IPS-18c (cell line): ENCODE measurements around the gene MUC4.
"Not testable (repeated sequence)": the region's sequence is repeated elsewhere in the genome, so short reads cannot be mapped to it uniquely, and the experiment has no call there.

Experiments
- H3K4me3 ChIP-seq: 2 replicates; pipeline ENCODE4 v1.7.0; 2013; ENCODE audit warnings: low read depth, mild to moderate bottlenecking, low read length, moderate library complexity; ENCODE audit not compliant: insufficient read depth
- H3K9me3 ChIP-seq: one replicate; pipeline ENCODE4 v1.6.1; 2013; ENCODE audit warnings: mild to moderate bottlenecking, low read length, moderate library complexity; ENCODE audit not compliant: control insufficient read depth, insufficient read depth

The MUC4 gene

DNA sequence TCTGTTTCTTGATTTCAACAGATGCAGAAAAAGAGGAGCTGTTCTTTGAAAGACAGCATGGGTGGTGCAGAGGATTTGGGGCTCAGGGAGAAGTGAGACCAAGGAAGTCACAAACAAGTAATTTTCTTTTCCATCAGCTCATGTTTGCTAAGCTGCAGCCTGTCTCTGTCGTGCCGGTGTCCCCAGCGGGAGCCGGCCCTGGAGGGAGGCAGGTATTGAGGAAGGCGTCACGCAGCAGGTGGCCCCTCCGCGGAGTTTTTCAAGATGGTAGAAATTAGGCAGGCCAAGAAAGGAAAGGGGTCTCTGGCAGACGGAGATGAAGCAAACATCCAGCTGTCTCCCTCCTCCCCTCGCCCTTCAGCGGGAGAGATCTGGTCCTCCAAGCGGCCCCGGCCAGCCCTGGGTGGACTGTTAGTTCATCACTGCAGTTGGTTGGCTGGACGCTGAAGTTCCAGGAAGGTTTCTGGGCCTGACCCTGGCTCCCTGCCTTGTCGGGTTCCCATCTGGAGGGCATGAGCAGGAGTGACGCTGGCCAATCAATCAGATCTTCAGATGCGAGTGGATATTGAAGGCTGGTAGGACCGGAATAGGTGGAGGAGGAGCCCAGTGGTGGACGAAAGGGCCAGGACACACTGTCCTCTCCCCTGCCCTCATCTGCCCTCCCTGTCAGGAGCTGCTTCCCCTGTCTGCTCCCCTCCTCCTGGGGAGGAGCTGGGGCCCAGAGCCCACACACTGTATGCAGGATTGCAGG is 27.7 kb upstream of the MUC4 start:
- H3K4me3 ChIP-seq: no peak overlapping the region
- peaks cover 4% of the 10 kb centered on the region for H3K9me3 ChIP-seq

DNA sequence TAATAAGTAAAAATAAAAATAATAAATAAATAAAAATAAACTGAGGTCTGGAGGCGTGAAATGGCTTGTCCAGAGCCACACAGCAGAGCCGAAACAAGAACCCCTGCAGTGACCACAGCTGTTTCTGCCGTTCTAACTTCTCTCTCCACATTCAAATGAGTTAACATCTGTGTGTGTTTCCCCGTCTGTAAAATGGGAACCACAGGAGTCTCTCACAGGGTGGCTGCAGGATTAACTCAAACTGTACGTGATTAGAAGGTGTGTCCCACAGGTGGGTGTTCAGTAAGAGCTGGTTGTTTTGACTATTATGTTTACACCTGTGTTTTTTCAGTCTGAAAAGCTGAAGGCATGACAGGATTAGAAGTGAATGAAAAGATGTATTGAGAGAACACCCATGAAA is 27.0 kb upstream of the MUC4 start:
- Histone ChIP-seq H3K9me3 (peaks cover 4% of the 10 kb centered on the region), H3K4me3 (no peak overlapping the region)

DNA sequence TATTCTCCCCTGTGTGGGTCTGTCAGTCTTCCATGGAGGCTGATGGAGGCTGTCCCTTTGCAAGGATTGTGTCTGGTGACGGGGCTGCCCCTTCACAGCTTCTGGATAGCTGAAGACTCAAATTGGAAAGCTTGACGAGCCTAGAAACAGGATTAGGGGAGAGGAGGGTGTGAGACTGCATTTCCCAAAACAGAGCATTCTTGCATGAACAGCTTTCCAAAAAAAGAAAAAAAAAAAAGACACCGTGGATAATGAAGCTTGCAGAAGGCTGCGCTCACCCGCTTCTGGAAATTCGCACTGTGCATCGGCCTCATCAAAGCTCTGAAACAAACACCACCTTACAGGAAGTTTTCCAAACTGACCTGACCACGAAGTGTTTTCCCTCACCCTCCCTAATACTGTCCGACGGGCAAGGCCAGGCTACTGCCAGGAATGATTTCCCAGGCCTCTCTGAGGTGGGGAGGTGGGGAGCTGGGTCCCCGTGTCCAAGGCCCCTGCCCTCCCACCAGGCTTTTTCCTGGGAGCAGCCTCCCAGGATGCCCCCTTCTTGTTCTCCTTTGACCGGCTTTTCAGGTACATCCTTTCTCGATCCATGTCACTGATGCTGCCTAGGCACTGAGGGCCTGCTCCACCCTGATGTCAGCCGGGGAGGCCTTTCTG is 24.9 kb upstream of the MUC4 start:
- H3K4me3 ChIP-seq: no peak overlapping the region
- peaks cover 4% of the 10 kb centered on the region for H3K9me3 ChIP-seq

DNA sequence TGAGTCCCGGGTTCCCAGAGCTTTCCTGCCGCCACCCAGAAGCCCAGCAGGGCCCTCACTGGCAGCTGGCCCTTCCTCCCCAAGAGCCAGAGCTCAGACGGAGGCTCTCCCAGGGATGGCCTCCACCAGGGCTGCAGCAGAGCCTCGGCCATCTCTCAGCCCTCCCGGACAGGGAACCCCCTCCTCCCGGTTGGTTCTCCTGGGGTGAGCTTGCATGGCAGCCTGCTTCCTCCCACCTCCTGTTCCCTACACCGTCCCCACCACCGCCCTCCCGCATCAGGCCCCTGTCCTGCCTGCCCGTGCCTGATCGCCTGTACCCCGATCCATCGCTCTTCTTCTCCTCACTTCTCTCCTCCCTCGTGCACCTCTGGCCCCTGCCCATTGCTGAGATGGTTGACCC is 24.1 kb upstream of the MUC4 start:
- Histone ChIP-seq H3K4me3 (no peak overlapping the region), H3K9me3 (peaks cover 4% of the 10 kb centered on the region)

DNA sequence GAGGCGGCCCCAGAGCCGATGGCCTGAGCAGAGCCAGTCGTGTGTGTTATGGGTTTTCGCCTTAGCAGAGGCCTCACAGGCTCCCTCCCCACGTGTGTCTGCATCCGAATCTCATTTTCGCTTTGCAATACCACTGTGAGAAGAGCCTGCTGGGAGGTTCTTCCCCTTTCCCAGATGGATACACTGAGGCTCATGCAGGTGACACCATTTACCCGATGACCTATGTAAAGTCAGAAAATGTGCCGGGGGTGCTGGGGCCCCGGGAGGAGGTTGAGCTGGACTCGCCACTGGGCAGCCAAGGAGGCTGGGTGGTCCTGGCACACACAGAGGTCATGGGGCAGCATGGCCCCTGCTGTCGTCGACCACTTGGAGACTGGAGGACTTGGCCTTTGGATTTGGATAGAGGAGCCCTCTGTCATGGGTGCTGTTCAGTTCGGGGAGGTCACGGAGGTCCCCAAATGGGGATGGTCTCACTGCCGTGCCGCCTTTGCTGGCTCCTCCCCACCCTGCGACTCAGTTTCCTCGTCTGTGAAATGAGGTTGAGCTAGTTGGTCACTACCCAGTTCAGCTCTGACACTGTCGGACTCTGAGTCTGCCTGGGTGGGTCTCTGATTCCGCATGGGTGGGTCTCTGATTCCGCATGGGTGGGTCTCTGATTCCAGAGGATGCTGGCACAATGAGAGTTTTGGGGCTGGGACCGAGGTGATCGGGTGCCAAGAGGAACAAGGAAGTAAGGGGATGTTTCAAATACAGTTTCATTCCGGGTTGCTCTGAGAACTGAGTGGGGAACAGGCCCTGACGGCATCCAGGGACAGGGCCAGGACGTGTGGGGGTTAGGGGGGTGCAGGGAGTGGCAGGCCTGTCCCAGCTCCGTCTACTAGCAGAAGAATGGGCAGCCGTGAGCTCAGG is 23.2 kb upstream of the MUC4 start:
- Histone ChIP-seq H3K9me3 (peaks cover 4% of the 10 kb centered on the region), H3K4me3 (no peak overlapping the region)

DNA sequence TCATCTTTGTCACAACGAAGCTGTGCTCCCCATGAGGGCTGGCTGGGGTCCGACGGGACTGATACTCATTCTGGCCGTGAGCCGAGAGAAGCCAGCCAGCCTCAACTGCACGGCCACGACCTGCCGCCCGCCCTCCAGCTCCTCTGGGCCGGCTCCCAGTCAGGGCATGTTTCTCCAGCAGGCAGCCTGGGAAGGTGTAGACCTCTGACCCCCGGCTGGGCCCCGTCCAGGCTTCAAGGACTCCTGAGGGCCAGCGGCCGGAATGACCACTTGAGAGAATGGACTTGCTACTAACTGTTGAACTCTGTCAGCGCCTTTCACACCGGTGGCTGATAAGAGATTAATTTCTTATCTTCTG is 18.1 kb upstream of the MUC4 start:
- no peaks in the 10 kb centered on the region for H3K9me3 ChIP-seq
- no peak overlapping the region for H3K4me3 ChIP-seq

DNA sequence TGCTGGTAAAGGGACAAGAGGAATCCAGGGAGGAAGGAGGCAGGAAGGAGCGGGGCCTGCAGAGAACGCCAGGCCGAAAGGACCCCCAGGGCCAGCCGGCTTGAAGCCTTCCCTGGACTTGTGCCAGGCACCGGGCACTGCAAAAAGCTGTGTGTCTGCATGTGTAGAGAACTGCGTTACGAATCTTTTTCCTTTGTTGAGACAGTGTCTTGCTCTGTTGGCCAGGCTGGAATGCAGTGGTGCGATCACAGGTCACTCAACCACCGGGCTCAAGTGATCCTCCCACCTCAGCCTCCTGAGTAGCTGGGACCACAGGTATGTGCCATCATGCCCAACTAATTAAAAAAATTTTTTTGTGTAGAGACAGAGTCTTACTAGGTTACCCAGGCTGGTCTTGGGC is 17.0 kb upstream of the MUC4 start:
- Histone ChIP-seq H3K4me3 (no peak overlapping the region), H3K9me3 (no peaks in the 10 kb centered on the region)

DNA sequence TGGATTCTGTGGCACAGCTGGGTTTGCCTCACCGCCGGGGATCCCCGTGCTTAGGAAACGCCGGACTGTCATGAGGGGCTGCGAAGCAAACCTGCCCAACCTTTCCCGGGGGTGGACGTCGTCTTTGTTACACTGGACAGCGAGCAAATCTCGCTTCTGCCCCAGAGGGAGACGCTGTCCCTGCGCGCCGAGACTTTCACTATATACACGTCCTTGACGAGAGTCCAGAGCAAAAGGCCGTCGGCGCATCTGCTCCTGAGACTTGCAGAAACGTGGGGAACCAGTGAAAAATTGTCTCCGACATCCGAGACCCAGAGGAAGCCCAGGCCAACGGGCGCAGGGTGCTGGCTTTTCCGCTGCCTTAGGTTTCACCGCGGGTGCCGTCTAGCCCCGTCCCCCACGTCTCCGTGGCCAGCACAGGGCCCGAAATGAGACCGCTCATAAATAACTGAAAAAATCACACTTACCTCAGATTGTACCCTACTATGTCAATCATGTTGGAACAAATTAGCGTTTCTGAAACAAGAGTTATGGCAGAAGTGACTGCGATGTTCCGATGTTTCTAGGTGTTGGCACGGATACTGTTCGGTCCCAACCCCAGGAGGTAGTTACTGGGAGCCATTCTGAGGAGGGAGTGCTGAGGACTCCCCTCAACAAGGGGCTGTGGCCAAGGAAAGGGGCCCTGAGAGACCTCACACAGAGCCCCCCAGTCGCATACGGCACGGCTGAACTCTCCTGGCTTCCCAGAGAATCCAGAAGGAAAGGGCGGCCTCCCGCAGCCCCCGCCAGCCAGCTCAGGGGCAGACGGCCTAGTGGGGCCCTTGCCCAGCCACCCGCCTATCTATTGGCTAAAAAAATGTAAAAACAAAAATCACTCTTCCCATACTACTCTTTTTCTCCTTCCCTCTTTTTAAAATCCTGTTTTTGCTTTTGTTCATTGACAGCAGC is 14.4 kb upstream of the MUC4 start:
- H3K9me3 ChIP-seq: no peaks in the 10 kb centered on the region
- no peak overlapping the region for H3K4me3 ChIP-seq

DNA sequence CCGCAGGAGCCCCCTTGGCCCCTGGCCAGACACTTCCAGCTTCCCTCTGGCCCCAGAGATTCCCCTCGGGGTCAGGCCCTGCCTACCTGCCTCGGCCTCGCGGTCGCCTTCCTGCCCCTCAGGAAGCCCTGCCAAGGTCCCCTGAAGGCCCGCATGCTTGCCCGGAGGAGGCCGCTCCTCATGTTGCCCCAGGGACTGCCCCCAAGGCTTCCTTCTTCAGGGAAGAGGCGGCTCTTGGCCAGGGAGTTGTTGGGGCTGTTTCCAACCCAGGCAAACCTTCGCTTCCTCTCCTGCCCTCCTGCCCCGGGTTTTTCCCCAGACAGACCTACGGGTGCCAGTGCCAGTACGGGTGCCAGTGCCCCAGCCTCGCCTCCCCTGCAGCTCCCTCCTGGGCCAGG is 13.5 kb upstream of the MUC4 start:
- no peaks in the 10 kb centered on the region for H3K9me3 ChIP-seq

DNA sequence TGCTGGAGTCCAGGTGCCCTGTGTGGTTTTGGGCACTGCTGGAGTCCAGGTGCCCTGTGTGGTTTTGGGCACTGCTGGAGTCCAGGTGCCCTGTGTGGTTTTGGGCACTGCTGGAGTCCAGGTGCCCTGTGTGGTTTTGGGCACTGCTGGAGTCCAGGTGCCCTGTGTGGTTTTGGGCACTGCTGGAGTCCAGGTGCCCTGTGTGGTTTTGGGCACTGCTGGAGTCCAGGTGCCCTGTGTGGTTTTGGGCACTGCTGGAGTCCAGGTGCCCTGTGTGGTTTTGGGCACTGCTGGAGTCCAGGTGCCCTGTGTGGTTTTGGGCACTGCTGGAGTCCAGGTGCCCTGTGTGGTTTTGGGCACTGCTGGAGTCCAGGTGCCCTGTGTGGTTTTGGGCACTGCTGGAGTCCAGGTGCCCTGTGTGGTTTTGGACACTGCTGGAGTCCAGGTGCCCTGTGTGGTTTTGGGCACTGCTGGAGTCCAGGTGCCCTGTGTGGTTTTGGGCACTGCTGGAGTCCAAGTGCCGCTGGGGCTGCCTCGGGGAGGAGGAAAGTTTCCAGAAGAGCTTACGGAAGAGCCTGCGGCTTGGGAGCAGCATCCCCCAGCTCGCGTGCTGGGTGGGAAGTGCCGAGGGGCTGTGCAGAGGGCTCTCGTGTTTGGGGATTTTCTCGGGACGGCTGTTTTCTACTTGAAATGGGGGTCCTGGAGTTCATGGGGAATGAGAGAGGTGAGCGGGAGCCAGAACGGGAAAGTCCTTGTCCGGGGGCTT is 12.9 kb upstream of the MUC4 start:
- H3K4me3 ChIP-seq, H3K9me3 ChIP-seq: not testable (repeated sequence)

More for the DNA sequence above, 13.5 kb upstream of the MUC4 start:
- H3K4me3 ChIP-seq: no peak overlapping the region

DNA sequence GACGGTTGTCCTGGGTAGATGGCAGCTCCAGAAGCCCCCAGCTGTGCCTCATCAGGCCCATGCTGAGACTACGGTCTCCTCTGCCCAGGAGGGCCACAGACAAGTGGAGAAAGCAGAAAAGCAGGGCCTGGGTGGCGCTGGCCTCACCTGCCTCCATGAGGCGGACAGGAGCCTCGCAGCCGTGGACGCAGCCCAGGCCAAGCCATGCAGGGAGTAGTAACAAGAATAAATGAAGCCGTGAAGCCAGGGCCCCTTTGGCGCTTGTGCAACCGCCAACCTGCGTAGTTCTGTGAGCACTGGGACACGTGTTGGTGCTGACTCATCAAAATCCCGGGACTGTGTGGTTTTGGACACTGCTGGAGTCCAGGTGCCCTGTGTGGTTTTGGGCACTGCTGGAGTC is 12.3 kb upstream of the MUC4 start:
- Histone ChIP-seq H3K9me3 (no peaks in the 10 kb centered on the region), H3K4me3 (no peak overlapping the region)

DNA sequence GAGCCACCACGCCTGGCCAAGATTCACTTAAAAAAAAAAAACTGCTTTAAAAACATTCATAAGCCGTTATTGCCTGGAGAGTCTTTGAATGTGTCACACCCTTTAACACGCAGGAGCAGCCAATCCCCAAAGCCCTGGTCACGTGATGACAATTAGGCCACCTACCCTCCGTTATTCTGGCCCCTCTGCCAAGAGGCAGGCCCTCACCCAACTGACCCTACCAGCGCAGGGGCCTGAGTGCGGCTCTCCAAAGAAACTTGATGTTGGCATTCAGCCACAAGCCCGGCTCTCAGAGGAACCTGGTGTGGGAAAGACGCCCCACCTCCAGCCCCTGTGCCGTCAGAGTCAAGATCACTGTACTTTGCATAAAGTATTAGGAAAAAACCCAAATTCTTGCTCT is 11.6 kb upstream of the MUC4 start:
- H3K4me3 ChIP-seq: no peak overlapping the region

DNA sequence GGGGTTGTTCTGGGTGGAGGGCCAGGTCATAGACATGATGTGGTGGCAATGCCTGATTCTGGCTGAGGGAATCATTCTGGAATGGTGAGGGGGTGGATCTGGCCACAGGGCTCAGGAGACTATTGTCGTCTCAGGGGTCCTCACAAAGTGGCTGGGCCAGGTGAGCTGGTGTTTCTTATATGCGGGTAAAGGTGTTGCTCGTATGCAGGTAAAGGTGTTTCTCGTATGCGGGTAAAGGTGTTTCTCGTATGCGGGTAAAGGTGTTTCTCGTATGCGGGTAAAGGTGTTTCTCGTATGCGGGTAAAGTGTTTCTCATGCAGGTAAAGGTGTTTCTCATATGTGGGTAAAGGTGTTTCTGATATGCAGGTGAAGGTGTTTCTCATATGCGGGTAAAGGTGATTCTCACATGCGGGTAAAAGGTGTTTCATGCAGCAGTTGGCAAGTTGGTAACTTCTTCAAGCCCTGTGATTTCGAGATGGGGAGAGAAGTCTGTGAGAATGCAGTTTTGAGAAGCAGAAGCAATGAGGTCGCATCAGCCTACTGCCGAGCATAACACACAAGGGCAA is 10.5 kb upstream of the MUC4 start:
- Histone ChIP-seq H3K4me3 (no peak overlapping the region), H3K9me3 (no peaks in the 10 kb centered on the region)

More for the DNA sequence above, 11.6 kb upstream of the MUC4 start:
- H3K9me3 ChIP-seq: no peaks in the 10 kb centered on the region

DNA sequence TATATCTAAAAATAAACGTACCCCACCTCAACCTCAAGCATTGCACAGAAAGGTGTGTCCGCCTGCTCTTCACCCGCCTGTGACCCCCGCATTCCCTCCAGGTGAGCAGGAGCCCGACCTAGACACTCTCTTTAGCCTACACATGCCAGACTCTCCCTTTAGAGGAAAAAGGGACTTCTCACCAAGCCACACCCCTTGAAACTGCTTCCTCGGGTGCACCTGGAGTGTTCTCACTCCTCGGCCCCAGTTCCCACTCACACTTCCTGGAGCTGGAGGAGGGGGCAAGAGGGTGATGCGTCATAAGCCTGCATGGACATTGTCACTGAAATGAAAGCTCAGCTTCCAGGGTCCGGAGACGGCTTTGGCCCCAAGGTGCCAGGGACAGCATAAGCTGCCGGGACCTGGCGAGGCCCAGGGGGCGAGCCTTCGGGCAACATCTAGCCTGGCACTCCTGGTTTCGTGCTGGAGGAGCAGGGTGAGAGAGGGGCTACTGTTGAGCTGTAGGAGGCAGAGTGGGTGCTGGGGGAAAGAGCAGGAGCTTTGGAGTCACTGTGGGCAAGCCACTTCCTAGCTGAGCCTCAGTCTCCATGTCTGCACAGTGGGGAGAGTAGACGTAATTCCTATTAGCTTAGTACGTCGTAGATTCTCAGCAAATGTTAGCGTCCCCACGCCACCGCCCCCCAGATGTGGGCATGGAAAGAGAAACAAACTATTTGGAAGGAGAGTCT is 9.8 kb upstream of the MUC4 start:
- Histone ChIP-seq H3K9me3 (no peaks in the 10 kb centered on the region), H3K4me3 (no peak overlapping the region)

DNA sequence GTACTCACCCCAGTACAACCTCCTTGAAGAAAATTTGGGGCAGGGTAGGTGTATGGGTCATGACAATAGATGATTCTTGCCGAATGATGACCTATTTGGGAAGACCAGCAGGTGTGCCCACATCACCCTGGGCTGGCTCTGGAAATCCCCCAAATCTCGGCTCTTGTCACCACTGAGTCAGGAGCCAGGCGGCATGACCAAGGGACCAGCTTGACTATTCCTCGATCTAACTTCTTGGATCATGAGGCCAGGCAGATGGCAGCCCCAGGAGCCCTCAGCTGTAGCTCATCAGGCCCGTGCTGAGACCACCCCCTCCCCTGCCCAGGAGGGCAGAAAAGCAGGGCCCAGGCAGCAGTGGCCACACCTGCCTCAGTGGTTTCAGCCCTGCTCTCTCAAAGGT is 9.2 kb upstream of the MUC4 start:
- Histone ChIP-seq H3K4me3 (no peak overlapping the region), H3K9me3 (no peaks in the 10 kb centered on the region)
